LHCN-M2 (cell line): ENCODE data around the gene LRRFIP1. TPM values are rescaled to one million over a fixed set of nuclear protein-coding genes. Genes with fewer than 3 reads are reported as not detected.

Source experiments
- DNase-seq: peaks from one replicate; pipeline ENCODE4 v3.0.0-alpha.2; 2012; ENCODE audit warnings: low read depth
- total RNA-seq: library from RNA; depleted of rRNA; stranded (reverse); fragments of >200 nt; gene quantifications from 2 replicates; pipeline ENCODE4 v1.2.3, GENCODE V29; 2014

Gene LRRFIP1
- total RNA-seq, 1 experiment from 2014 or later = 60.7 TPM

DNA sequence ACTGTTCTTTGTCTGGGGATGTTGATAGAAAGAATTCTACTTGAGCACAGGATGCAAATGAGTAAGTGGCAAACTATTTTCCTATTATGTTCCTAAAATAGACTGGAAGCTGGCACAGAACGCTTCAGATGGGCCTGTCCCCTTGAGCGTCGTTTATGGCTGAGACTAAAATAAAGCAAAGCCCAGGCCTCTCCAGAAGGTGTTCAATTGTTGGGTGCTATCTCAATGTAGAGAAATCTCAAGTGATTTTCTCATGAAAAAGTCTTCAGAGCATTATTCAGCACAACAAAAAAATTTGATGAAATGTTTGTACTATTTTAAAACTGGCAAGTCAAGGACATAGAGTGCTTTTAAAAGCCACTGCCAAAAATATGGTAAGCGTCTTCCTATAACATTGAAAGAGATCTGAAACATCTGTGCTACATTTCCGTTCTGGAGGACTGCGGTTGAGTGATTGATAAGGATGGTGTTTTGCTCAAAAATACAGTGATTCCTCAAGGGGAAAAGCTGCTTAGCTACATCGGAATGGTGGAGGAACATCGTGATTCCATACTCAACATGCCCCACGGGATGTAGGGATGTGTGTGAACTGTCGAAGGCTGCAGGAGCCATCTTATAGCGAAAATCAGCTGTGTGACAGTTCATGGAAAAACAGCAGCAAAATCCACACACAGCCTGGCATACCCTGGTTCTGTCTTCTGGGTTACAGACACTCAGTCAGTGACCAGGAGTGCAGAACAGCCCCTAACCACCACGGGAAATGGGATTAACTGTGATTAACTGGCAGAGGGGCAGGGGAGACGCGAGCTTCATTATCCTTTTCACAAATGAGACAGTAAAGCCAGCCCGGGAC is 10.4 kb upstream of the LRRFIP1 start:
- peak; percentile 89 for DNase-seq

DNA sequence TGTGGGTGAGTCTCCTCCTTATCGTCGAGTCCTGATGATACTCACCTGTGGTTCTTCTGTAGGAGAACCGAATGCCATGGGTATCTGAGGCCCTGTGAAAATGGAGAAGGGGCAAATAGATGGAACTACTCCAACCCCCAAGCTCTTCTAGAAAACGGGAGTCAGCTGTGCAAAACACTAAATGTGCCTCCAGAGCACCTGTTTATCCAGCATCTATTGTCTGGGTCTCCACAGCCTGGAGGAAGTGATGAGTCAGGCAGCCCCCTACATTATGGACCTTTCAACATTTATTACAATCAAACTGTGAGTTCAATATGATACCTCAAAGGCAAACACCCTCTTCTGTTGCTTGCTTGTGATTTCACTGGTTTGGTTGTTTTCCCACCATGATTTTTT is 9.8 kb upstream of the LRRFIP1 start:
- peak; percentile 67 for DNase-seq

DNA sequence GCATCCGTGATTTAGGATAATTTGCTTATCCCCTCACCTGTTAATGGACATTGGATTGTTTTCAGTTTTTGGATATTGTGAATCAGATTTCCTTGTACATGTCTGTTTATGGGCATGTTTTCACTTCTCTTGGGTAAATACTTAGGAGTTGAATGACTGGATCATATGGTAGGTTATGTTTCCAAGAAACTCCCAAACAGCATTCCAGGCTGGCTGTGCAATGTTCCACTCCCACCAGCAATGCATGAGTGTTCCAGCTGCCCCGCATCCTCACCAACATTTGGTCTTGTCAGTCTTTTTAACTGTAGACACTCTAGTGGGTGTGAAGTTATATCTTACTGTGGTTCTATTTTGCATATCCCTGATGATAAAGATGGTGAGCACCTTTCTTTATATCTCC is 8.9 kb upstream of the LRRFIP1 start:
- DNase-seq = peak; percentile 98

DNA sequence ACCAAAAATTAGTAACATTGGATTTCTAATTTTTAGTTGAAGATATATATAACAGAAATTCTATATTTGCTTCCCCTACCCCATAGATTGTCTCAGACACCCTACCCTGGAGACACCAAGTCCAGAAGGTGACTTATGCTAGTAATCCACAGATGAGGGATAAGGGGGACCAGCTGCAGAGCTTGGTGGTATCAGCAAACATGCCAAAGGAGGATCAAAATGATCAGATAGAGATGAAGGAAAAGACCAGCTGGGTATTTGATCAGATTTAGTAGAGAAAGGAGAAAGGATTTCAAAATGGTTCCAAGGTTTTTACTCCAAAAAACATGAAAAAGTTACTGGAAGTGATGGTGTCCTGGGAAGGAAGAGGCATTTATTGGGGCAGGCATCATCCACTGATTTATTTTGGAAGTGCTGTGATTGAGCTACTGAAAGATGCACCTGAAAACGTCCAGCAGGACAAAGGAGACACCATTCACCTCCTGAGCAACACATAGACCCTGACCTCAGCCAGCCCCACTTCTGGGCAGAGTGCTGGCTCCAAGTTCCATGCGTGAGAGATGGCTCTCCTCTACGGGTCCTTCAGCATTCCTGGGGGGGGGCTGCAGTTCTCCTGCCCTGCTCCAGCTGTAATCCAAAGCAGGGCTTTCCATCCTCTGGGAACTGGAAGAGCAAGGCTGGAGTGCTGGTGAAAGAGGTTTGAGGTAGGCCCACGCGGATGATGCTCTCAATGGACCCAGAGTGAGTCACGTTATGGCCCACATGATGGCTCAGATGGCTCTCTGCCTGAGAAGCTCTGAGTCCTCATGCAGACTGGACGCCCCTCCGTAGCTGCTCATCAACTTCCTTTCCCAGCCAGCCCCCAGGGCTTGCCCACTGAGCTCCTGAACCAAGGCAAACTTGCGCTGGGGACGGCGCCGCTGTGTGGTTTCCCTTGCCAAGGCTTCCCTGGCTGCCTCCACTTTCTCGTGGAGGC is 3.7 kb upstream of the LRRFIP1 start:
- no peak for DNase-seq

DNA sequence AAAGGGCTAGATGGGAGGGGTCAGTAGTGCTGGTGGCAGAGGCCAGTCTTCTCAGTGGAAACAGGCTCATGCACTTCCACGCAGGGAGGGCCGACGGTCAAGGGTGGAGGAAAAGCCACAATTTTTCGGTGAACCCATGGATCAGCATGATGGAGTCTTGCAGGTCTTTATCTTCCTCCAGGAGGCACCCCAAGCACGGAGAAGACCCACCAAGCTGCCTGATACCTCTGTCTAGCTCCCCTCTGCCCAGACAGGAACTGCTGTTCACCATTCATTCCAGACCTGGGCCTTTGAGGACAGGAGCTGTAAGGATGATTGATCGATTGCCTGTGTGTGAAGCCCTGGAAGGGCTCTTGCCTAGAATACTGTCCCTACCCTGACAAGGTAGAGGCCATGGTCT is 2.8 kb upstream of the LRRFIP1 start:
- no peak for DNase-seq

DNA sequence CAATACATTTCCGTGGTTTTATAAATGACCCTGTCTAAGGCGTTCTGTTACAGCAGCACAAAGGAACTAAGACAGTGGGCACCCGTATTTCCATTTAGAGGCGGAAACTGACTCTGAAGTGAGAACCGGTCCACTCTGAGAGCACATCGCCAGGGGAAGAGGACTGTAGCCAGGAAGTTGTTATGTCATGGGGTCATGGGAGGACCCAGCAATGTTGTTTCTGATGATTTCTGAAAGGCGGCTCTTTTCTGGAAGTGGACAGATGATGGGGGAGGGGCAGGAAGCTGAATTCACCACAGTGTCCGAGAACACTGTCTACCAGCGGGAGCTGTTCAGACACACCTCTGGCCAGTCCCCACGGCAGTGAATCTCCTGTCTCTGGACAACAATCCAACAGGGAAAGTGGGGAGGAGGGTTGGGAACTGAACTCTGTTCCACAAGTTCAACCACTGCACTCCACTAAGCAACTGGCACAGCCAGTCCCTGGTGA is 2.1 kb upstream of the LRRFIP1 start:
- DNase-seq = no peak

DNA sequence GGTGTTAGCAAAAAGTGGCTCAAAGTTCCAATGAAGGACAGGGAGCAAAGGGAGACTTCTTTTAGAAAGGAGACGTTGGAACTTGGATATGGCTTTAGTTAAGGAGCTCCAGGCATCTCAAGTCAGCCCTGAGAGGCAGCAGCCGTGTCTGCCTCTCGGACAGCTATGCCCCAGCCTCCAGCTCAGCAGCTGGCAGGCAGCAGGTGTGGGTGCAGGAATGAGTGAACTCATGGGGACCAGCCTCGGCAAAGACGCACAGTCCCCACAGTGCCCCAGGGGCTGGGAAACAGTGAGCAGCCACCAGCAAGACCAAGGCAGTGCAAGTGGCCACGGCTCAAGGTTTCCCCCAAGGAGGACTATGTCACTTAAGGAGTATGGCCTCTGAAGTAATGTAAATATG is 1.6 kb upstream of the LRRFIP1 start:
- no peak for DNase-seq

DNA sequence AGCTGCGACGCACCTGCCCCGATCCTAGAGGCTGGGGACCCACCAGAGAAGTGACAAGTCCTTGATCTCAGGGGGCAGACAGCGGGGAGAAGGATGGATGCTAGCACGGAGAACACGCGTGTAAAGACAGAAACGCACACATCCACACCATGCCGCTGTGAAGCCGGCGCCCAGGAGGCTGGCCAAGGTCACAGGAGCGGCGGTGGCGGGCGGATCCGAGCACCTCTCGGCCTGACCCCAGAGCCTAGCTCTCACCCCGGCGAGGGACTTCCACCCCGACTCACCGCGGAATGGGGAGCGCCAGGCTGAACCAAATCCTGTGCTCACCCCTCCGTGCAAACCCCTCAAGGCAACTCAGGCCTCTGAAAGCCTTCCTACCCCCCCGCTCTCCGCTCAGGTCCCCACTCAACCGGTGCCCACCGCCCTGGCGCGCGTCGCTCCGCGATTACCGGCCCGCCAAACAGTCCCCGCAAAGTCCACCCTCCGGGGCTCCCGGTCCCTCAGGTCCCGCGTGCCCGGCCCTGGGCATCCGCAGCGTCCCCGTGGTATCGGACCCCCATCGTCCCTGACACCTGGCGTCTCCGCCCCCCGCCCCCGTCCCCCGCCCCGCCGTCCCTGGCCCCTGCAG is 460 bp upstream of the LRRFIP1 start:
- no peak for DNase-seq

DNA sequence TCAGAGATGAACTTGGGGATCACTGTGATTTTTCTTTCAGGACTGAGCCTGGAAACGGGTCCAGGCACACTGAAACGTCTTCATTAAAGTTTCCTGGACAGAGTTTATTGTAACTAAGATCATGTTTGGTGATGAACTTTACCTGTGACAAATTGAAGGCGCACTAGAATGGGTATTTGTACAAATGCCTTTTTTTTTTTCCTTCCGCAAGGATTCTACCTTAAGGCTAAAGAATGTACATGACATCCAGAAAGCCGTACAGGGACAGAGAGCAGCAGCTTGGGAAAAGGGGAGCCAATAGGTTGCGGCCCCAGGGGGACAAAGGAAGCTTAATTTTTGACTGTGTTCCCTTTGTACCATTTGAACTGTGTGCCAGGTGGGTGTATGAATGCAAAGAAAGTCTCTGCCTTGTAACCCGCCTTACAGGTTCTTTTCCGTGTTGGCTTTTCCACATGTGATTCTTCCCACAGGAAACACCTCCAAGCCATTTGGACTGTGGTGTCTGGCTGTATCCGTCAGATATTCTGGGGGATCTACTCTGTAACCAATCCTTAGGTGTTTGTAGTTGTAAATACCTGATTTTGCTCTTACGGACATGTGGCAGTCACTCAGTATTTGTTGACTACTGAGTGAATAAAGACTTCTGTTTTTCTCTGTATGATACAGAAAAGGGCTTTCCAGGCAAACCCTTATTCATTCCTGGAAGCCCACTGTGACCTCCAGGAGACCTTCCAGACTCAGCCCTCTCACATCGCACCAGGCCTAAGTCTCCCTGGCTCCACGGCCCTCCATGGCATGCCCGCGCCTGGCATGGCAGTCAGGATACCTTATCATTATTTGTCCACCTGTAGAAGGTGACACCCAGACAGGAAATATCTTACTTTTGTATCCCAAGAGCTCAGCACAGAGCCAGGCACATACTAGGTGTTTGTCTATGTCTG is 1.1 kb downstream of the LRRFIP1 start:
- no peak for DNase-seq

DNA sequence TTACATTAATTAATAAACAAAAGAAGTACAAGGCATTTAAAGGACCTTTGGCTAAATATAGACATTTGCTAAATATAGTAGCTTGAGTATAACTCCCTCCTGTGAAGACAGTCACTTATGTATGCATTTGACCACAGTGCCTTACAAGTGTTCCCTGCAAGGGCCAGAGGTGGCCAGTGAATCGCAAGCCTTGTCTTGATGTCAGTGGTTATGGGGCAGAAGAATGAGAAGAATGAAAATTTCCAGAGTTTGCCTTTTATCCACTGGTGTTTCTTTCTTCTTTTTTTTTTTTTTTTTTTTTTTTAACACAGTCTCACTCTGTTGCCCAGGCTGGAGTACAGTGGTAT is 1.8 kb downstream of the LRRFIP1 start:
- DNase-seq = no peak

DNA sequence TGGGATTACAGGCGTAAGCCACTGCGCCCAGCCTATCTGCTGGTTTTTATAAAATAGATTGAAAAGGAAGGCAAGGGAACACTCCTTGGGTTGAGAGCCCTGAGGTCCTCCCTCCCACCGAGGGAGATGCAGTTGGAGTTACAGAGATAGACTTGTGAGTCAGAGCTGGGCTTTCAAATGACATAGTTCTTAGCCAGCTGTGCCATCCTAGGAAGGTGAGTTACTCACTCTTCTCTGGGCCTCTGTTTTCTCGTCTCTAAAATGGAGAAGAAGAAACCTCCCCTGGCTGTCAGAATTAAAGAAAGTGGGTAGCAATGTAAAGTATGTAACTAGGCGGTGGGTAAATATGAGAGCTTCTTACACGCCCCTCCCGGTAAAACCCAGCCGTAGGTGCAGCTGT is 2.4 kb downstream of the LRRFIP1 start:
- DNase-seq = peak; percentile 87

DNA sequence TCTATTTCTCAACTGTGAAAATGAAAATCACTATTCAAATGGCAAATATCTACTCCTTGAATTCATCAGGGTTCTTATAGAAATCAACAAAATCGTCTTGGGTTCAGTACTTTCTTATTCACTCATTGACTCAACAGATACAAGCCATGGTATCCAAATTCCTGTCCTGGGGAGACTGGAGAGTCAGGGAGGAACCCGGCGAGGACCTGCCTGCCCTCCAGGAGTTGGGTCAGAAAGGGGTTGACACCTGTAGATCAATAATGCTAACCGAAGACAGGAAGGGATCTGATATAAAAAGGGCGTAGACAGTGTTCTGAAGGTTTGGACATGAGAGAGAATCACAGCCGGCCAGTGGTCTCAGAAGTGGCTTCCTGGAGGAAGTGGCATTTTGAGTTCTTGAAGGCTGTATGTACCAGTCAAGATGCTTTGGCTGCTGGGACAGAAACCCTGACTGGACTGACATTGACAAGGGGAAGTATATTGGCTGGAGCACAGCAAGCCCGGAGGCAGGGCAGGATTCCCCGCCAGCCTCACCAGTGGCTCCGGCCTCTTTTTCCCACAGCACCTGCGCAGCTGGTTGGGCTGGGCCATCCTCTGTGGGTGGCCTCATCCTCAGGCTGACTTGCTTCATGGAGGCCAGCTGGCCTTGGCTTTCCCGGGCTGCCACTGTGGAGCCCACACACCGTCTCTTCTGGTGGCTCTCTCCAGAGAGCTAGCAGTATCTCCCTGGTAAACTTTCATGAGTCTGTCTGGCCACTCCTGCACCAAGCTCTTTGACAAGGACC is 3.0 kb downstream of the LRRFIP1 start:
- no peak for DNase-seq

DNA sequence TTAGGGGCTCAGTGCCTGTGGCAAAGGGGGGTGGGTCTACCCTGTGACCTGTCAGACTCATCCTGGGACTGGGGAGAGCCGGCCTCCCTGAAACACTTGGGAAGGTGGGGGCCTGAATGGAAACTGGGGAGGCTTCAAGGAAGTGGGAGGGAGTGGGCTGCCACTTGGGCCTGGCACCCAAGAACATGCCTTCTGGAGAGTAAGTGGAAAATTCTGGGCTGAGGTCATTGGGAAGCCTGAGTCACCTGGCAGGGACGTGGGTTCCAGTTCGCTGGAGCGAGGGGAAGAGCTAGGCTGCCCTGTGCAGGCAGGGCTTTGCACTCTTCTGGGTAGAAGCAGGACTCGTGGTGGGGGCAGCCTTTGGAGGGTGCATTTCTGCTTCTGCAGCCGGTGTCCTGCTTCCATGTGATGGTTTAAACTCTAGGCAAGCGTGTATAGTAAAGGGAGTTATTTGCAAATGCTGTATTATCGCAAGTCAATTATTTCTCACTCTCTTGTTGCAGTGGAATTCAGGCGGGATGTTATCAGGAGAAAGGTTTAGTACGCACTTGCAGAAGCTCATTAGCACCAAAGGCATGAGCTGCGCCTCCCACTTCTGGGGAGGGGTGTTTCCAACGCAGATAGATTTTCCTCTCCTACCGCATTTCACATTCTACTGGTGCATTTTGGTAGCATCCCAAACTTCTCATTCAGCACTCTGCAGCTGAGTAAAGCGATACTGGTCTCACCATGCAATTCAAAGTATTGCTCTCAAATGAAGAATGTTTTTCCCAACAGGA is 3.8 kb downstream of the LRRFIP1 start:
- no peak for DNase-seq

DNA sequence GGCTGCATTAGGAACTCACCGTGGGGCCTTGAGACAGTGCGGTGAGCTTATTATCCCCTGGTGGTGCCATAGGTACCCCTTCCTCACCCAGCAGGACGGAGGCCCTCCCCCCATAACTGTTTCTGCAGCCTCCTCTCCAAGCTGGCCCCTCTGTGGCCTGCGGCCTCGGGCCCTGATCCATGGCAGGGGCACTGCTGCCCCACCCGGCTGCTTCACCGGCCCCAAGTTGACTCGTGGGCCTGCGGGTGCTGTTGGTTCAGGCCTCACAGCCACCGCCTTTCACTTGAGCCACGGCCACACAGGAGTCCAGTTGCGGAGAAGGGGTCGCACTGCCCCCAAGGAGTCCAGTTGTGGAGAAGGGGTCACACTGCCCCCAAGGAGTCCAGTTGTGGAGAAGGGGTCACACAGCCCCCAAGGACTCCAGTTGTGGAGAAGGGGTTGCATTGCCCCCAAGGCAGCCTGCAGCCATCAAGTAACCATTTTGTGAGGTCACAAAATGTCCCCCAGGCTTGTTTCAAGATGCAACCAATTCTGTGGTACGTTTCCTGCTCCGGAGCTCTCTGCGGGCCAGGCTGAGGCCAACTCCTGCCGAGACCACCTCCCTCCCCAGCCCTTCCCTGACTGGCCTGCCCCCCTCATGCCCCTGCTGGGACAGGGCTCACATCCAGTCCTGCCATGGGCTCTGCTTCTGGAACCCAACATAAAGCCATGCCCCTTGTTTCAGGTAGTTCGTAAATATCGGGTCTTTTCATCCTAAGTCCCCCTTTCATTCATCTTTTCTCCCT is 4.6 kb downstream of the LRRFIP1 start:
- no peak for DNase-seq

DNA sequence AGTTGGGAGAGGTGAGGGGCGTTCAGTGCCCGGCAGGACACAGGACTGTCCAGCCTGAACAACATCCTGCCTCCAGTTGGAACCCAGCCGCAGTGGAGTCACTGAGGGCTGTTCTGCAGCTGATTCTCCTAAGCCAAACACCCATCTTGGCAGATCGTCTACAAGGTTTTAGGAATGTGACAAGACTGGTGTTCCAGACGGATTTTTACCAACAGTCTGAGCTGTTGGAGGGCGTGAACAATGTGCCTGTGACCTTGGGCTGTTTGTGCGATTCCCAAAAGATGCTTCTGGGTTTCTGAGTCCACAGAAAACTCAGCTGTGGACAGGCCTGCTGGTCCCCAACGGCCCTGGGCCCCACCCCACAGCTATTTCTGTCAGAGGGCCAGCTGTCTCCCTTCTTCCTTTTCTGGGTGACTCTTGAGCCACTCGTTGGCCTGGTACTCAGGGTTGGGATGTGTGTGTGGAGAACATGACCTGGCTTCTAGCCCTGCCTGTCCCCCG is 5.7 kb downstream of the LRRFIP1 start:
- DNase-seq = no peak

DNA sequence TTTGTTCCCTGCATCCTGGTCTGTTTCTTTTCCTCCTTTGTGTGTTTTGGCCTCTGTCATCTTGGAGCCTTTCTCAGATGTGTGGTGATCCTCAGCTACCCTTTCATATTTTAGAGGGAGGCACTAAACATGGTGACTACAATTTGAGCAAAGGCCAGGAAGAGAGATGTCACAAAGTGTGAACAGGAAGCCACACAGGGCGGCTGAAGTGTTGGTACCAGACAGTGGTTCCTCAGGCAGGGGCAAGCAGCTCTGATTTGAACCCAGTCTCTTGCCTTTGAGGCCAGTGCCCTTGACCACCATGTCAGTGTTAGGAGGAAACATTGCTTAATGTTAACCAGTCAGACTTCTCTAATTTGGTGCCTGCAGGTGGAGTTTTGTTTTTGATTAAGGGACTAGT is 9.2 kb downstream of the LRRFIP1 start:
- DNase-seq = no peak

DNA sequence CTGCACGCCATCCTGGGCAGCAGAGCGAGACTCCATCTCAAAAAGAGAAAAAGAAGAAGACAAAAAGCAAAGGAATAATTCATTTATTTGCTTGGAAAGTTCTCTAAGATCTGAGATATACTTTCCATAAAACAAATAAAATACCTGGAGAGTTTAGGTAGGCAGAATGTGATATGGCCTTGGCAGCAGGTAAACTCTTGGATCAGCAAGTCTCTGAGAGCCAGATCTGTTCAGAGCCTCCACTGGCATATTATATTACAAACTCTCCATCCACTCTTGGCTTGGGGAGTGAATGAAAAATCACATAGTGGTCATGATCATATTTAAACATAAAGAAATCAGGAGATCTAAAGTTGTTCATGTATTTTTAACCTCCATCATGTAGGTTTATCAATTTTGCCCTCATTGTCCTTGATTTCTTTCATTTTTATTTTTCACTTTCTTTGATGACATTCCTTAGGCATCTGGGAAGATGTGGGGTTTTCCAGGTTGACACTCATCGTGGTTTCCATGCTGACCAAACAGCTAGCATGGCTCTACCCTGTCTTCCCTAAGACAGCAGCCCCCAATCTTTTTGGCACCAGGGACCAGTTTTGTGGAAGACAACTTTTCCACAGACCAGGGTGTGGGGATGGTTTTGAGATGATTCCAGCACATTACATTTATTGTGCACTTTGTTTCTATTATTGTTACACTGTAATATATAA is 10.2 kb downstream of the LRRFIP1 start:
- no peak for DNase-seq

DNA sequence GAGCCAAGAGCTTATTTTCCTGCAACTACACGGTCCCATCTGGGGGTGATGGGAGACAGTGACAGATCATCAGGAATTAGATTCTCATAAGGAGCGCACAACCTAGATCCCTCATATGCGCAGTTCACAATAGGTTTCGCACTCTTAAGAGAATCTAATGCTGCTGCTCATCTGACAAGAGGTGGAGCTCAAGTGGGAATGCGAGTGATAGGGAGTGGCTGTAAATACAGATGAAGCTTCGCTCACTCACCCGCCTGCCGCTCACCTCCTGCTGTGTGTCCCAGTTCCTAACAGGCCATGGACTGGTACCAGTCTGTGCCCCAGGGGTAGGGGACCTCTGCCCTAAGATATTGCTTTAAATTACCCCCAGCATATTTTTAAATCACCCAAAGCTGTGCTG is 10.8 kb downstream of the LRRFIP1 start:
- no peak for DNase-seq
